Measurements from ENCODE around the gene KCNIP4.

DNA sequence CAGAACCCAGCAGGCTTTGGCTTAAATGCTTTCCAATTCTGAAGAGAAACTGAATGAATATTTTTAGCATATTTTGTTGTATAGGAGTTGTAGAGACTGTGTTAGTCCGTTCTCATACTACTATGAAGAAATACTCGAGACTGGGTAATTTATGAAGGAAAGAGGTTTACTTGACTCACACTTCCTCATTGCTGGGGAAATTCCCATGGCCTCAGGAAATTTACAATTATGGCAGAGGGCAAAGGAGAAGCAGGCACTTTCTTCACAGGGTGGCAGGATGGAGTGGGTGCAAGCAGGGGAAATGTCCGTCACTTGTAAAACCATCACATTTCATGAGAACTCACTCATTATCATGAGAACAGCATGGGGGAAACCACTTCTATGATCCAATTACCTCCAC, 956.6 kb downstream of the KCNIP4 start:
- TF ChIP-seq CTCF (IDR thresholded peaks at IDR 0.05) = no peak
- no peak for TF ChIP-seq POLR2A (IDR thresholded peaks at IDR 0.05)
